Measurements from ENCODE around the gene TNRC18.
A peak's percentile ranks its signal among the peaks of the same experiment; 100 is the strongest.

TNRC18 gene

DNA sequence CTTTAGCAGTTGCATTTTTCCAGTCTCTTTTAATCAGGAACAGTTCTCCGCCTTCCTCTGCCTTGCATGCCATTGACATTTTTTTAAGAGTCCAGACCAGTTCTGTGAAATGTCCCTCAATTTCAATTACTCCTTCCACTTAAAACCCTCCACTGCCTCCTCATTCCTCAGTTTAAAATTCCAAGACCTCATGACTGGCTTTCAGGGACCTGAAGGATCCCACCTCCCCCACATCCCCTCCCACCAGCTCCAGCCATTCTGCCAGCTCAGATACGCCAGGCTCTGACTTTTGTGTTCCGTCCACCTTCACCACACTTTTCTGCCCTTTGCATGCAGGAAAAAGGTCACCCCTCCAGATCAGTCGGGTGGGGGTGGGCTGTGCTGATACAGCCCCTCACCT is 8.7 kb downstream of the TNRC18 start:
- H3K4me3 ChIP-seq (ENCODE audit: low read depth, low read length) = no peak overlapping the region
- DNase-seq (ENCODE audit: low read depth) = no peak

DNA sequence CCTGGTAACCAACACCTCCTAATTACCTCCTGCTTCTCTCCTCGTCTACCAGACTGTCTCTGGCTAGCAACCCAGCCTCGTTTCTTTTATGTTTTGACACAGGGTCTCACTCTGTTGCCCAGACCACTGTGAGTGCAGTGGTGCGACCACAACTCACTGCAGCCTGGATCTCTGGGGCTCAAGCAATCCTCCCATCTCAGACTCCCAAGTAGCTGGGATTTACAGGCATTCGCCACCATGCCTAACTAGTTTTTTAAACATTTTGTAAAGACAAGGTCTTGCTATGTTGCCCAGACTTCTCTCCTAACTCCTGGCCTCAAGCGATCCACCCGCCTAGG is 10.2 kb downstream of the TNRC18 start:
- no peak for DNase-seq (ENCODE audit: low read depth)
- no peak overlapping the region for H3K4me3 ChIP-seq (ENCODE audit: low read depth, low read length)

GRCh38 chr7:5408777-5409176 is 14.9 kb downstream of the TNRC18 start:
- no peak for DNase-seq (ENCODE audit: low read depth)
- no peak overlapping the region for H3K4me3 ChIP-seq (ENCODE audit: low read depth, low read length)

- no peak for DNase-seq (ENCODE audit: low read depth)
- H3K4me3 ChIP-seq (ENCODE audit: low read depth, low read length) = no peak overlapping the region
Measured at GRCh38 chr7:5406957-5407945, 16.4 kb downstream of the TNRC18 start.

GRCh38 chr7:5404421-5404826 is 19.2 kb downstream of the TNRC18 start:
- no peak overlapping the region for H3K4me3 ChIP-seq (ENCODE audit: low read depth, low read length)
- DNase-seq (ENCODE audit: low read depth) = no peak

GRCh38 chr7:5403442-5403841 is 20.2 kb downstream of the TNRC18 start:
- no peak overlapping the region for H3K4me3 ChIP-seq (ENCODE audit: low read depth, low read length)
- no peak for DNase-seq (ENCODE audit: low read depth)

- no peak for DNase-seq (ENCODE audit: low read depth)
- no peak overlapping the region for H3K4me3 ChIP-seq (ENCODE audit: low read depth, low read length)
Measured at GRCh38 chr7:5397736-5398135, 25.9 kb downstream of the TNRC18 start.

DNA sequence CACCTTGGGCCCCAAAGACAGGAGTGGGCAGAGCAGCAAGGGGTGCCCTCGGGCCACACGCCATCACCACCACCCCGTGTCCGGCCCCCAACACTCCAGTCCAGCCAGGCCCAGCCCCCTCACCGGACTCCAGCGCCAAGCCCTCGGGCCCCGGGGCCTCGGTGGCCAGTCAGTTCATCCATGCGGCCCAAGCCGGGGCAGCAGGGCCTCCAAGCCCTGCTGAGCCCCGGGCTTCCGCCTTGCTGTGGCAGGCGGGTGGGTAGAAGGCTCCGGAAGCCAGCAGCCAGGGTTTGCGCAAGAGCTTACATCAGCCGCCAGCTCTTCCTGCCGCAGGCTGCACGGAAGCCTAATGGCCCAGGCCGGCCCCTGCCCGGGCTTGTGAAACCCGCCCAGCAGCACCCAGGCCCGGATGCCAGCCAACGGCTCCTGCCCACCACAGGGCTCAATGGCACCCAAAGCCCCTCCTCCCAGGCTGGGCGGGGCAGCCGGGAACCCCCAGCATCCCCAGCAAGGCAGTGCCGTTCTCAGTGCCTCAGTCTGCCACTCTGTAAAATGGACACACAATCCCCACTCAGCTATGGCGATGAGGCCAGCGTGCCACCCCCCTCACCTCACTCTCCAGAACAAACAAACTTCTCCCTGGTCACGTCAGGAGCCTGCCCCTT is 26.5 kb downstream of the TNRC18 start:
- DNase-seq (ENCODE audit: low read depth) = peak; percentile 35
- H3K4me3 ChIP-seq (ENCODE audit: low read depth, low read length) = peak overlapping the region; percentile 3

- peak overlapping the region; percentile 3 for H3K4me3 ChIP-seq (ENCODE audit: low read depth, low read length)
- no peak for DNase-seq (ENCODE audit: low read depth)
Measured at GRCh38 chr7:5396542-5396941, 27.1 kb downstream of the TNRC18 start.

- DNase-seq (ENCODE audit: low read depth) = no peak
- no peak overlapping the region for H3K4me3 ChIP-seq (ENCODE audit: low read depth, low read length)
Measured at GRCh38 chr7:5395246-5395645, 28.4 kb downstream of the TNRC18 start.

DNA sequence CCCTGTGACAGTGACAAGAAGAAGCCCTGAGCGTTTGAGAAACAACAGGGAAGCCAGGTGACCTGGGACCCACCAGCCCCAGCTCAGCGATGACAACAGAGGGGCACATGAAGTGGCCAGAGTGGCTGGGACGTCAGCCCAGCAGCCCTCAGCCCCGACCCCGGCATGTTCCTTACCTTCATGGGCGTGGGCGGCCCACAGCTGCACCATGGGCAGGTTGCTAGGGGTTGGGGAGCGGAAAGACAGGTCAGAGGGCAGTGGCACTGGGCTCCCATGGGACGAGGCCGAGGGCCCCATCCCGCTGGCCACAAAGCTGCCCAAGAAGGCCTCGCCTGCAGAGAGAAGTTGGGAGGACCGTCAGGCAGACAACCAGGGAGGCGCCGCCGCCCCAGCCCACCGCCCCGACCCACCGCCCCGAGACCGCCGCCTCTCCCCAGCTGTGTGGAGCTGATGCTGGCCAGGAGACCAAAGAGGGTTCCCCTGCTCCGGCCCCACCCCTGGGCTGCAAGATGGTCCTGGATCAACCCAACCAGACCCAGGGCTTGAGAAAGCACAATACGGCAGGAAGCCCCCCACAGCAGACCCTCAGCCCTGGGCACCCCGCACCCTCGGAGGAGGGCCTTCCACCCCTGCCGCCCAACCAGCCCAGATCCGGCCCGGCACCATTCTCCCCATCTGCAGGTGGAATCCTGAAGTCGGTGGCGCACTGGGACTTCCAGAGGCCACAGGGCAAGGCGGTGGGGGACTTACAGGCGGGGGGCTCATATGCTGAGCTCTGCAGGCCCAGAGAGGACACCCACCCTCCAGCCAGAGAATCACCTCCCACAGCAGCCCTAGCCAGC is 29.1 kb downstream of the TNRC18 start:
- no peak overlapping the region for H3K4me3 ChIP-seq (ENCODE audit: low read depth, low read length)
- DNase-seq (ENCODE audit: low read depth) = no peak

DNA sequence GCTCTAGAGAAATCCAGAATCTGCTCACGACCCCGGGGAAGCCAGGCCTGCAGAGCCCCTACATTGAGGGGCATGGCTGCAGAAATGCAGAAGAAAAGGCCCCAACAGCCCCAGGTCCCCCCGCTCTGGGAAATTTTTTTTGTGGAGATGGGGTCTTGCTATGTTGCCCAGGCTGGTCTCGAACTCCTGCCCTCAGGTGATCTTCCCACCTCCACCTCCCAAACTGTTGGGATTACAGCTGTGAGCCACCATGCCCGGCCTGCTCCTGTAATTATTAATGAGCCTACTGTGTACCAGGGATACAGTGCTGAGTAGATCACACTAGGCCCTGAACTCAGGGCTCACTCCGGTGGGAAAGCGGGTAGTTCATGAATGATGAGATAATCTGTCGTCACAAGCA is 29.9 kb downstream of the TNRC18 start:
- no peak for DNase-seq (ENCODE audit: low read depth)

DNA sequence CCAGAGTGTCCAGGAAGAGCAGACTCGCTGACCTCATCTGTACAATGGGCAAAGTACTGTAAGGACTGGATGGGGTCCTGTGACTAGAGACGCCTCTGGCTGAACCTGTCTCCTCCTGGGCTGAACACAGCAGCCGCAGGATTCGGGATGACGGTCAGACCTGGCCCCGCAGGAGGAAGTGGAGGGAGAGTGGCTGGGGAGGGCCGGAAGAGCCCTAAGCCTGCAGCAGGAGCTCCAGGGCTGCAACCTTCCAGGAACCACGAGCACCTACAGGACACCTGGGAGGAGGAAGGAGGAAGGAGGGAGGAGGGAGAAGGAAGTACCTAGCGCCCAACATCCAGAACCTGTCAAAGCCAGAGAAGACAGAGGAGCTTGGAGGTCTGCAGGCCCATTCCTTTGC is 30.3 kb downstream of the TNRC18 start:
- no peak overlapping the region for H3K4me3 ChIP-seq (ENCODE audit: low read depth, low read length)
- no peak for DNase-seq (ENCODE audit: low read depth)

More for the DNA sequence above, 29.9 kb downstream of the TNRC18 start:
- H3K4me3 ChIP-seq (ENCODE audit: low read depth, low read length) = no peak overlapping the region

- DNase-seq (ENCODE audit: low read depth) = no peak
- no peak overlapping the region for H3K4me3 ChIP-seq (ENCODE audit: low read depth, low read length)
Measured at GRCh38 chr7:5390918-5391317, 32.7 kb downstream of the TNRC18 start.

- H3K4me3 ChIP-seq (ENCODE audit: low read depth, low read length) = no peak overlapping the region
- no peak for DNase-seq (ENCODE audit: low read depth)
Measured at GRCh38 chr7:5388905-5389433, 34.7 kb downstream of the TNRC18 start.

DNA sequence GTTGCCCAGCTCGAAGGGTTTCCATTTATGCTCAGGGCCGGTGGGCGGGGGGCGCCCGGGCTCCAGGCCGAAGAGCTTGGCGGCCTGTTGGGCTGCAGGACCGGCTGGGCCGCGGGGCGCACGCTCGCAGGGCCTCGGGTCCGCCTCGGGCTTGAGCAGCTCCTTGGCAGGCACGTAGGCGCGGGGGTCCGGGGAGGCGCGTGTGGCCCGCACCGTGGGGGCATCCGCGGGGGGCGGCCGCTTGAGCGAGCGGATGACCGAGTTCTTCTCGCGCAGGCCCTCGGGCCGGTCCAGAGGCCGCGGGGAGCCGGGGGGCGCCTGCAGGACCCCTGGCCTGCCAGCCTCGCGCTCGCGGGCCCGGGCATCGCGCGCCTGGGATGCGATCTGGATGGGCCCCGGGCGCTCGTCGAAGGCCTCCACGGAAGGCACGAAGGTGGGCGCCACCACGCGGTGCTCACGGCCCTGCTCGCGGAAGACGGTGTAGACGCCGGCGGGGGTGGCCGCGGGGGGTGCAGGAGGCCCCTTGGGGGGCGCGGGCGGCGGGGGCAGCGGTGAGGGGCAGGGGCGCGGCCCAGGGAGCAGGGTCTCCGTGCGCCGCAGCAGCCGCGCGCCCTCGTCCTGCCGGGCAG is 35.2 kb downstream of the TNRC18 start:
- no peak for DNase-seq (ENCODE audit: low read depth)

DNA sequence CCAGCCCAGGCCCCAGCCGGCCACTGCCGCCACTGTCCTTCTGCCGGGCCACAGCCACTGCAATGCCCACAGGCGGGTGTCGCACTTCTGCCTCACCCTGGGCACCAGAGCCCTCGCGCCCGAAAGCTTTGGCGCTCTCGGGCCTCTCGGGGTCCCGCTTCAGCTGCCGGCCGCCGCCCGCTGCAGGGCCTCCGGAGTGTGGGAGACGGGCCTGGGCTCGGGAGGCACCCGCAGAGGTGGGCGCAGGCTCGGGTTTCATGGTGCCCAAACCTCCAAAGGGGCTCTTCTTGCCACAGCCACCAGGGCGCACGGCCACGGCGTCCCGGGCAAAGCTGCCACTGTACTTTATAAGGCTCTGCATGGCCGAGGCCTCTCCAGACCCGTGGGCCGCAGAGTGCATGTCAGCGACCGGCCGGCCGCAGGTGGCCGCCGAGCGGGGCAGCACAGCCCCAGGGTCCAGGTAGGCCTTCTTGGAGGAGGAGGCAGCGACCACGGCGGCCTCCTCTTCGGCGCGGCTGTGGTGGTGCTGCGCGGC is 35.9 kb downstream of the TNRC18 start:
- DNase-seq (ENCODE audit: low read depth) = no peak

More for the DNA sequence above, 35.2 kb downstream of the TNRC18 start:
- H3K4me3 ChIP-seq (ENCODE audit: low read depth, low read length) = no peak overlapping the region

GRCh38 chr7:5384618-5385017 is 39.0 kb downstream of the TNRC18 start:
- H3K4me3 ChIP-seq (ENCODE audit: low read depth, low read length) = no peak overlapping the region
- no peak for DNase-seq (ENCODE audit: low read depth)

More for the DNA sequence above, 35.9 kb downstream of the TNRC18 start:
- no peak overlapping the region for H3K4me3 ChIP-seq (ENCODE audit: low read depth, low read length)

Data from skeletal muscle cell (primary cell).